ENCODE results near the gene WRNIP1. TPM values are rescaled to one million over a fixed set of nuclear protein-coding genes. Genes with fewer than 3 reads are reported as not detected.
A peak's percentile ranks its signal among the peaks of the same experiment; 100 is the strongest.

Gene WRNIP1
- total and polyA plus RNA-seq, 2 of the 8 experiments (the other 6 are each of a cell fraction or from before 2014, with no cell fraction given) = 38.2 to 39.2 TPM

- no peak overlapping the region for H4K5ac ChIP-seq (ENCODE audit: insufficient read length, low read depth, low read length)
- no peaks in the 10 kb centered on the region for H3K79me2 ChIP-seq (ENCODE audit: control insufficient read depth in 1 of 2, insufficient read depth in 2 of 2, low read length in 2 of 2)
- no peaks in the 10 kb centered on the region for H4K20me1 ChIP-seq (replicated peaks in 1 of 2; ENCODE audit: control insufficient read depth in 1 of 2, insufficient read depth in 2 of 2, low read length in 2 of 2)
- H3K27ac ChIP-seq (ENCODE audit: low read depth, low read length) = no peak overlapping the region
- H3K9ac ChIP-seq (replicated peaks in 1 of 4; ENCODE audit: extremely low read depth in 1 of 4, low read depth in 3 of 4, low read length in 3 of 4) = no peak overlapping the region
- no peaks in the 10 kb centered on the region for H3K27me3 ChIP-seq (replicated peaks in 1 of 4; ENCODE audit: control insufficient read depth in 3 of 4, extremely low read depth in 1 of 4, insufficient read depth in 3 of 4, low read length in 3 of 4)
- H3K4ac ChIP-seq (replicated peaks; ENCODE audit: insufficient read length, low read depth, low read length) = no peak overlapping the region
- no peak overlapping the region for H2BK20ac ChIP-seq (ENCODE audit: low read length)
- H2BK12ac ChIP-seq (ENCODE audit: low read depth, low read length) = no peak overlapping the region
- WGBS, 2 experiments (ENCODE audit: extremely low coverage in 1 of 2, insufficient coverage in 1 of 2, insufficient read length in 1 of 2, insufficient replicate concordance in 2 of 2, low coverage in 1 of 2, low lambda C conversion rate in 2 of 2, missing lambda C conversion rate in 1 of 2) = 85% methylated on average over 10 of the region's 11 CpGs; no CpG with 5 or more reads in 1 of the 2 experiments
- H3K79me1 ChIP-seq (ENCODE audit: low read depth, low read length) = 0 out of 2 replicates have a peak, but pooled peaks cover 2% of the 10 kb centered on the region
- no peak overlapping the region for H4K8ac ChIP-seq (ENCODE audit: extremely low read depth, insufficient read depth, low read length)
- H2AFZ ChIP-seq (ENCODE audit: low read length) = no peak overlapping the region
- H3K56ac ChIP-seq (replicated peaks; ENCODE audit: insufficient read length, low read depth, low read length) = no peak overlapping the region
- H2BK15ac ChIP-seq (ENCODE audit: low read length) = no peak overlapping the region
- H3K18ac ChIP-seq (ENCODE audit: extremely low read depth, low read length) = no peak overlapping the region
- no peak overlapping the region for H3K14ac ChIP-seq (ENCODE audit: insufficient read length)
- FAIRE-seq (no peak), DNase-seq (ENCODE audit: low read depth in 1 of 2, low spot score in 2 of 2) (no peak)
- no peak overlapping the region for H4K91ac ChIP-seq (replicated peaks; ENCODE audit: insufficient read length, low read length)
- no peaks in the 10 kb centered on the region for H3K23me2 ChIP-seq (ENCODE audit: low read depth, low read length)
- ChIA-PET POLR2A (ENCODE audit: partially characterized antibody) (interaction anchor here (1.4 to 2.4 kb wide), 2 partner anchors 31 to 59 kb away, joined by 3 to 6 read pairs; no protein-coding TSS in a partner anchor), CTCF (ENCODE audit: partially characterized antibody) (interaction anchor here (0.9 to 2.6 kb wide), 6 partner anchors 12 to 190 kb away, joined by 3 to 11 read pairs (median 3); no protein-coding TSS in a partner anchor)
- no peak overlapping the region for H3K23ac ChIP-seq (ENCODE audit: insufficient read length)
- peak overlapping the region; percentile 15; the same call in 1 of the 2 replicates for H2BK5ac ChIP-seq (ENCODE audit: low read depth, low read length)
- no peak overlapping the region for H3K4me2 ChIP-seq (ENCODE audit: insufficient read depth in 1 of 2, low read depth in 2 of 2, low read length in 2 of 2)
- peaks cover 0 to 6% (median 3%) of the 10 kb centered on the region in 4 experiments; a peak in 2 of 7 replicates for H3K4me1 ChIP-seq (replicated peaks in 1 of 4; ENCODE audit: control insufficient read depth in 3 of 4, insufficient read depth in 4 of 4, low read length in 3 of 4)
- no peaks in the 10 kb centered on the region for H3K36me3 ChIP-seq (ENCODE audit: control insufficient read depth in 2 of 4, insufficient read depth in 4 of 4, low read length in 3 of 4)
- no peaks in the 10 kb centered on the region for H3K9me3 ChIP-seq (ENCODE audit: insufficient read depth in 2 of 2, low read depth in 1 of 2, low read length in 1 of 2)
- no peak overlapping the region for H3K4me3 ChIP-seq (ENCODE audit: extremely low read depth in 1 of 4, insufficient read depth in 2 of 4, low read depth in 3 of 4, low read length in 4 of 4)
- H2AK5ac ChIP-seq (ENCODE audit: low read depth, low read length) = no peak overlapping the region
- no peak overlapping the region for H2BK120ac ChIP-seq (replicated peaks; ENCODE audit: low read depth, low read length)
- TF ChIP-seq BCL11A (IDR thresholded peaks at IDR 0.05; ENCODE audit: low read depth in 2 of 2, low read length in 2 of 2) (no peak), HDAC2 (IDR thresholded peaks at IDR 0.05; ENCODE audit: borderline replicate concordance in 1 of 2, low read depth in 2 of 2, low read length in 2 of 2) (no peak), POLR2AphosphoS5 (IDR thresholded peaks at IDR 0.05; ENCODE audit: low read depth, low read length) (no peak), KDM4A (IDR thresholded peaks at IDR 0.05; ENCODE audit: low read depth, low read length, severe bottlenecking) (no peak), PHF8 (conservative IDR thresholded peaks at IDR 0.05; ENCODE audit: low read depth, low read length) (no peak), SP1 (IDR thresholded peaks at IDR 0.05; ENCODE audit: low read depth, low read length) (no peak), RBBP5 (IDR thresholded peaks at IDR 0.05; ENCODE audit: borderline replicate concordance, low read depth, low read length) (no peak), CBX8 (IDR thresholded peaks at IDR 0.05; ENCODE audit: borderline replicate concordance, low read depth, low read length) (no peak), SP2 (IDR thresholded peaks at IDR 0.05; ENCODE audit: low read length) (no peak), TBP (IDR thresholded peaks at IDR 0.05; ENCODE audit: low read depth, low read length) (no peak), RAD21 (IDR thresholded peaks at IDR 0.05 in 1 of 2, conservative IDR thresholded peaks at IDR 0.05 in 1 of 2; ENCODE audit: low read depth in 2 of 2, low read length in 2 of 2) (no peak)
- TF ChIP-seq, protein P1, sequence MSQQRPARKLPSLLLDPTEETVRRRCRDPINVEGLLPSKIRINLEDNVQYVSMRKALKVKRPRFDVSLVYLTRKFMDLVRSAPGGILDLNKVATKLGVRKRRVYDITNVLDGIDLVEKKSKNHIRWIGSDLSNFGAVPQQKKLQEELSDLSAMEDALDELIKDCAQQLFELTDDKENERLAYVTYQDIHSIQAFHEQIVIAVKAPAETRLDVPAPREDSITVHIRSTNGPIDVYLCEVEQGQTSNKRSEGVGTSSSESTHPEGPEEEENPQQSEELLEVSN (IDR thresholded peaks at IDR 0.05) = no peak
These were observed 33.5 kb downstream of the WRNIP1 start for GRCh38 chr6:2798586-2799134.

Measured in H1 (cell line).